ENCODE results near the gene ITPRIP.

GRCh38 chr10:104340111-104340526 lies 1.9 kb upstream of the ITPRIP start:
- TF ChIP-seq CTCF (IDR thresholded peaks at IDR 0.05) (no peak), POLR2A (IDR thresholded peaks at IDR 0.05) (no peak)
